H1 (cell line): Measurements from ENCODE around the gene RANBP17. TPM values are rescaled to one million over a fixed set of nuclear protein-coding genes. Genes with fewer than 3 reads are reported as not detected.
"Not testable (repeated sequence)": the region's sequence is repeated elsewhere in the genome, so short reads cannot be mapped to it uniquely, and the experiment has no call there.

Source experiments
- CTCF ChIA-PET: fragments of 300-600 bp; sonication (Branson Sonifier 250); formaldehyde crosslinking; loops from one replicate; lab custom pipeline; 2021; ENCODE audit not compliant: partially characterized antibody; lab: Charles Lee
- POLR2A ChIA-PET: fragments of 300-600 bp; sonication (Branson Sonifier 250); formaldehyde crosslinking; loops from one replicate; lab custom pipeline; 2021; ENCODE audit warnings: inconsistent platforms; ENCODE audit not compliant: partially characterized antibody; lab: Charles Lee
- DNase-seq, 2 experiments: peaks; one replicate each; pipeline versions ENCODE4 v3.0.0 to v3.0.0-alpha.2; 2010 to 2022; ENCODE audit warnings: low spot score in 2 of 2, low read depth in 1 of 2, mixed read lengths in 1 of 2
- FAIRE-seq: peaks from 2 replicates; lab custom pipeline; 2011; peaks lifted over from hg19 to GRCh38; lab: Jason Lieb, UNC
- H2AFZ ChIP-seq: 2 replicates; pipeline ENCODE4 v1.8.1; 2012; ENCODE audit warnings: low read length, inconsistent platforms
- H2AK5ac ChIP-seq: 2 replicates; pipeline ENCODE4 v1.6.1; 2013; ENCODE audit warnings: low read depth, low read length
- H2BK120ac ChIP-seq: replicated peaks from 2 replicates; pipeline ENCODE3; 2013; ENCODE audit warnings: low read depth, low read length, inconsistent platforms
- H2BK12ac ChIP-seq: 2 replicates; pipeline ENCODE4 v1.6.1; 2013; ENCODE audit warnings: low read depth, low read length
- H2BK15ac ChIP-seq: 2 replicates; pipeline ENCODE4 v1.6.1; 2013; ENCODE audit warnings: low read length
- H2BK20ac ChIP-seq: 2 replicates; pipeline ENCODE4 v1.6.1; 2013; ENCODE audit warnings: low read length
- H2BK5ac ChIP-seq: 2 replicates; pipeline ENCODE4 v1.6.1; 2013; ENCODE audit warnings: low read depth, low read length
- H3K14ac ChIP-seq: 2 replicates; pipeline ENCODE4 v1.6.1; 2013; ENCODE audit warnings: inconsistent platforms; ENCODE audit not compliant: insufficient read length
- H3K18ac ChIP-seq: 2 replicates; pipeline ENCODE4 v1.6.1; 2013; ENCODE audit warnings: low read length; ENCODE audit errors: extremely low read depth
- H3K23ac ChIP-seq: 2 replicates; pipeline ENCODE4 v1.6.1; 2013; ENCODE audit warnings: inconsistent platforms; ENCODE audit not compliant: insufficient read length
- H3K23me2 ChIP-seq: 2 replicates; pipeline ENCODE4 v1.6.1; 2013; ENCODE audit warnings: low read depth, low read length
- H3K27ac ChIP-seq: 2 replicates; pipeline ENCODE4 v1.6.1; 2011; ENCODE audit warnings: low read depth, low read length, inconsistent platforms
- H3K27me3 ChIP-seq, 4 experiments: replicated peaks in 1 of 4; 1 replicate in 1 of 4; 2 replicates in 3 of 4; pipeline versions ENCODE4 v1.6.1 to v1.8.1; 2011 to 2013; ENCODE audit warnings: low read length in 3 of 4, mild to moderate bottlenecking in 3 of 4, inconsistent platforms in 2 of 4, mixed read lengths in 2 of 4, moderate library complexity in 1 of 4; ENCODE audit not compliant: control insufficient read depth in 3 of 4, insufficient read depth in 3 of 4; ENCODE audit errors: extremely low read depth in 1 of 4
- H3K36me3 ChIP-seq, 4 experiments: 2 replicates each; pipeline versions ENCODE4 v1.6.1 to v1.8.1; 2011 to 2013; ENCODE audit warnings: mild to moderate bottlenecking in 4 of 4, low read length in 3 of 4, moderate library complexity in 2 of 4, control low read depth in 1 of 4, inconsistent platforms in 1 of 4; ENCODE audit not compliant: insufficient read depth in 4 of 4, control insufficient read depth in 2 of 4
- H3K4ac ChIP-seq: replicated peaks from 2 replicates; pipeline ENCODE3; 2013; ENCODE audit warnings: low read length, low read depth, mixed read lengths, inconsistent platforms; ENCODE audit not compliant: insufficient read length
- H3K4me1 ChIP-seq, 4 experiments: replicated peaks in 1 of 4; 1 replicate in 1 of 4; 2 replicates in 3 of 4; pipeline versions ENCODE4 v1.6.1 to v1.8.1; 2011 to 2013; ENCODE audit warnings: low read length in 3 of 4, inconsistent platforms in 2 of 4, mixed read lengths in 1 of 4; ENCODE audit not compliant: insufficient read depth in 4 of 4, control insufficient read depth in 3 of 4
- H3K4me2 ChIP-seq, 2 experiments: 2 replicates each; pipeline versions ENCODE4 v1.6.1 to v1.8.1; 2011 to 2013; ENCODE audit warnings: low read depth in 2 of 2, low read length in 2 of 2, control low read depth in 1 of 2, inconsistent platforms in 1 of 2, mild to moderate bottlenecking in 1 of 2; ENCODE audit not compliant: insufficient read depth in 1 of 2
- H3K4me3 ChIP-seq, 4 experiments: fragments of 200-600, 300-600 bp in 1 of 4; sonication (generic), shearing (Covaris generic), sonication (Bioruptor Twin) in 1 of 4; 2 replicates each; pipeline versions ENCODE4 v1.5.1 to v1.8.1; 2011 to 2016; ENCODE audit warnings: low read length in 4 of 4, low read depth in 3 of 4, control low read depth in 2 of 4, inconsistent platforms in 2 of 4, mild to moderate bottlenecking in 2 of 4, mixed read lengths in 1 of 4, moderate library complexity in 1 of 4; ENCODE audit not compliant: insufficient read depth in 2 of 4; ENCODE audit errors: extremely low read depth in 1 of 4
- H3K56ac ChIP-seq: replicated peaks from 2 replicates; pipeline ENCODE3; 2013; ENCODE audit warnings: low read depth, mild to moderate bottlenecking, mixed read lengths, low read length, inconsistent platforms; ENCODE audit not compliant: insufficient read length
- H3K79me1 ChIP-seq: 2 replicates; pipeline ENCODE4 v1.6.1; 2013; ENCODE audit warnings: low read depth, low read length, control low read depth
- H3K79me2 ChIP-seq, 2 experiments: 2 replicates each; pipeline versions ENCODE4 v1.6.1 to v1.8.1; 2012 to 2013; ENCODE audit warnings: low read length in 2 of 2, mild to moderate bottlenecking in 2 of 2, inconsistent platforms in 1 of 2; ENCODE audit not compliant: insufficient read depth in 2 of 2, control insufficient read depth in 1 of 2
- H3K9ac ChIP-seq, 4 experiments: replicated peaks in 1 of 4; 1 replicate in 1 of 4; 2 replicates in 3 of 4; pipeline versions ENCODE4 v1.6.1 to v1.8.1; 2011 to 2013; ENCODE audit warnings: low read depth in 3 of 4, low read length in 3 of 4, control low read depth in 2 of 4, mild to moderate bottlenecking in 2 of 4, moderate library complexity in 2 of 4, inconsistent platforms in 1 of 4; ENCODE audit errors: extremely low read depth in 1 of 4
- H3K9me3 ChIP-seq, 2 experiments: 2 replicates each; pipeline versions ENCODE4 v1.6.1 to v1.8.1; 2012 to 2013; ENCODE audit warnings: mild to moderate bottlenecking in 2 of 2, moderate library complexity in 2 of 2, control low read depth in 1 of 2, inconsistent platforms in 1 of 2, low read depth in 1 of 2, low read length in 1 of 2, mixed read lengths in 1 of 2; ENCODE audit not compliant: insufficient read depth in 2 of 2
- H4K20me1 ChIP-seq, 2 experiments: replicated peaks in 1 of 2; 2 replicates each; pipeline versions ENCODE3 to v1.8.1; 2011 to 2013; ENCODE audit warnings: inconsistent platforms in 2 of 2, low read length in 2 of 2, mild to moderate bottlenecking in 1 of 2; ENCODE audit not compliant: insufficient read depth in 2 of 2, control insufficient read depth in 1 of 2
- H4K5ac ChIP-seq: 2 replicates; pipeline ENCODE4 v1.6.1; 2013; ENCODE audit warnings: low read length, low read depth, mixed read lengths, inconsistent platforms; ENCODE audit not compliant: insufficient read length
- H4K8ac ChIP-seq: 2 replicates; pipeline ENCODE4 v1.8.0; 2013; ENCODE audit warnings: mild to moderate bottlenecking, moderate library complexity, low read length, inconsistent platforms; ENCODE audit not compliant: insufficient read depth; ENCODE audit errors: extremely low read depth
- H4K91ac ChIP-seq: replicated peaks from 2 replicates; pipeline ENCODE3; 2013; ENCODE audit warnings: low read length, mixed read lengths, inconsistent platforms; ENCODE audit not compliant: insufficient read length
- WGBS, 2 experiments: shearing (Covaris generic) in 1 of 2; methylation state at CpG; one replicate each; pipeline versions ENCODE4 v1.1.6 to v1.1.7; 2013 to 2015; ENCODE audit warnings: low lambda C conversion rate in 2 of 2, mixed read lengths in 2 of 2, inconsistent platforms in 1 of 2, low coverage in 1 of 2, missing lambda C conversion rate in 1 of 2; ENCODE audit not compliant: insufficient replicate concordance in 2 of 2, insufficient coverage in 1 of 2, insufficient read length in 1 of 2; ENCODE audit errors: extremely low coverage in 1 of 2, missing lambda C conversion rate in 1 of 2; 5-methylcytosine and 5-hydroxymethylcytosine counted together
- polyA plus RNA-seq, 7 experiments: library from polyadenylated mRNA; depleted of rRNA in 3 of 7; stranded (reverse) in 5 of 7; unstranded in 2 of 7; fragments of >200 nt in 5 of 7; fragments of 200-250 nt in 2 of 7; gene quantifications; 1 replicate in 5 of 7; 2 replicates in 1 of 7; 4 replicates in 1 of 7; pipeline versions ENCODE4 v1.2.1 to v1.2.3, GENCODE V29; 2011 to 2013; ENCODE audit warnings: missing spikeins in 2 of 7, mixed read lengths in 2 of 7
- total RNA-seq: library from RNA; stranded (reverse); fragmentation: NEBNext Ultra II Directional; extraction: Animal tissue kit (Norgen Biotek cat#: 25700); gene quantifications from 2 replicates; pipeline ENCODE4 v1.2.1, GENCODE V29; 2021

RANBP17 gene
- total and polyA plus RNA-seq, 2 of the 8 experiments (the other 6 are each of a cell fraction or from before 2014, with no cell fraction given): 8.6 to 21.3 TPM

DNA sequence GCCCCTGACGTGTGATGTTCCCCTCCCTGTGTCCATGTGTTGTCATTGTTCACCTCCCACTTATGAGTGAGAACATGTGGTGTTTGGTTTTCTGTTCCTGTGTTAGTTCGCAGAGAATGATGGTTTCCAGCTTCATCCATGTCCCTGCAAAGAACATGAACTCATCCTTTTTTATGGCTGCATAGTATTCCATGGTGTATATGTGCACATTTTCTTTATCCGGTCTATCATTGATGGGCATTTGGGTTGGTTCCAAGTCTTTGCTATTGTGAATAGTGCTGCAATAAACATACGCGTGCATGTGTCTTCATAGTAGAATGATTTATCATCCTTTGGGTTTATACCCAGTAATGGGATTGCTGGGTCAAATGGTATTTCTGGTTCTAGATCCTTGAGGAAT lies 316.4 kb downstream of the RANBP17 start:
- WGBS, 2 experiments: 92% methylated on average over 5 of the region's 5 CpGs; no CpG with 5 or more reads in 1 of the 2 experiments
- H3K23me2 ChIP-seq, H3K4me1 ChIP-seq, H2AFZ ChIP-seq, H3K9ac ChIP-seq, H3K79me2 ChIP-seq, H2BK120ac ChIP-seq, H2BK20ac ChIP-seq, POLR2A ChIA-PET, H3K56ac ChIP-seq, FAIRE-seq, H3K79me1 ChIP-seq, H2BK12ac ChIP-seq, H3K18ac ChIP-seq, H2BK5ac ChIP-seq, H2AK5ac ChIP-seq, H4K91ac ChIP-seq, H3K4ac ChIP-seq, H2BK15ac ChIP-seq, H4K5ac ChIP-seq, H4K20me1 ChIP-seq, H3K14ac ChIP-seq, H3K4me3 ChIP-seq, H3K4me2 ChIP-seq, H3K36me3 ChIP-seq, DNase-seq, H4K8ac ChIP-seq, CTCF ChIA-PET, H3K27me3 ChIP-seq, H3K9me3 ChIP-seq, H3K27ac ChIP-seq, H3K23ac ChIP-seq: not testable (repeated sequence)
